ENCODE data around the gene CCNE1. TPM values are rescaled to one million over a fixed set of nuclear protein-coding genes. Genes with fewer than 3 reads are reported as not detected.

Gene CCNE1
- total and polyA plus RNA-seq, 10 of the 15 experiments (the other 5 are each of a cell fraction or from before 2014, with no cell fraction given), result 6.3 to 44.2 (median 35.8) TPM

- TF ChIP-seq, protein P1, sequence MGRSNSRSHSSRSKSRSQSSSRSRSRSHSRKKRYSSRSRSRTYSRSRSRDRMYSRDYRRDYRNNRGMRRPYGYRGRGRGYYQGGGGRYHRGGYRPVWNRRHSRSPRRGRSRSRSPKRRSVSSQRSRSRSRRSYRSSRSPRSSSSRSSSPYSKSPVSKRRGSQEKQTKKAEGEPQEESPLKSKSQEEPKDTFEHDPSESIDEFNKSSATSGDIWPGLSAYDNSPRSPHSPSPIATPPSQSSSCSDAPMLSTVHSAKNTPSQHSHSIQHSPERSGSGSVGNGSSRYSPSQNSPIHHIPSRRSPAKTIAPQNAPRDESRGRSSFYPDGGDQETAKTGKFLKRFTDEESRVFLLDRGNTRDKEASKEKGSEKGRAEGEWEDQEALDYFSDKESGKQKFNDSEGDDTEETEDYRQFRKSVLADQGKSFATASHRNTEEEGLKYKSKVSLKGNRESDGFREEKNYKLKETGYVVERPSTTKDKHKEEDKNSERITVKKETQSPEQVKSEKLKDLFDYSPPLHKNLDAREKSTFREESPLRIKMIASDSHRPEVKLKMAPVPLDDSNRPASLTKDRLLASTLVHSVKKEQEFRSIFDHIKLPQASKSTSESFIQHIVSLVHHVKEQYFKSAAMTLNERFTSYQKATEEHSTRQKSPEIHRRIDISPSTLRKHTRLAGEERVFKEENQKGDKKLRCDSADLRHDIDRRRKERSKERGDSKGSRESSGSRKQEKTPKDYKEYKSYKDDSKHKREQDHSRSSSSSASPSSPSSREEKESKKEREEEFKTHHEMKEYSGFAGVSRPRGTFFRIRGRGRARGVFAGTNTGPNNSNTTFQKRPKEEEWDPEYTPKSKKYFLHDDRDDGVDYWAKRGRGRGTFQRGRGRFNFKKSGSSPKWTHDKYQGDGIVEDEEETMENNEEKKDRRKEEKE (IDR thresholded peaks at IDR 0.05), result no peak
- TF ChIP-seq ZNF207 (IDR thresholded peaks at IDR 0.05; ENCODE audit: borderline replicate concordance) (no peak), YBX1 (IDR thresholded peaks at IDR 0.05) (no peak), IRF5 (IDR thresholded peaks at IDR 0.05; ENCODE audit: borderline replicate concordance) (no peak), SMC3 (IDR thresholded peaks at IDR 0.05; ENCODE audit: borderline replicate concordance, low read length) (no peak), ZSCAN29 (IDR thresholded peaks at IDR 0.05) (no peak), IKZF1 (conservative IDR thresholded peaks at IDR 0.05) (no peak)
- TF ChIP-seq, protein P2, sequence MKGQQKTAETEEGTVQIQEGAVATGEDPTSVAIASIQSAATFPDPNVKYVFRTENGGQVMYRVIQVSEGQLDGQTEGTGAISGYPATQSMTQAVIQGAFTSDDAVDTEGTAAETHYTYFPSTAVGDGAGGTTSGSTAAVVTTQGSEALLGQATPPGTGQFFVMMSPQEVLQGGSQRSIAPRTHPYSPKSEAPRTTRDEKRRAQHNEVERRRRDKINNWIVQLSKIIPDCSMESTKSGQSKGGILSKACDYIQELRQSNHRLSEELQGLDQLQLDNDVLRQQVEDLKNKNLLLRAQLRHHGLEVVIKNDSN (IDR thresholded peaks at IDR 0.05; ENCODE audit: borderline replicate concordance, extremely low read length, insufficient read depth, low read depth, low read length), result no peak
Measured at GRCh38 chr19:29785360-29785759, 26.4 kb upstream of the CCNE1 start (continued).
